Ascending aorta (tissue), 2 donors: ENCODE results near the gene ADD1. TPM values are rescaled to one million over a fixed set of nuclear protein-coding genes. Genes with fewer than 3 reads are reported as not detected.
A peak's percentile ranks its signal among the peaks of the same experiment; 100 is the strongest.

Experiments
- DNase-seq, 2 donors: peaks; one replicate each; pipeline ENCODE4 v3.0.0-alpha.2; 2019; ENCODE audit warnings: low spot score in 2 of 2
- H3K27ac ChIP-seq, 2 donors: fragments of 200-600 bp; sonication (generic); one replicate each; pipeline ENCODE4 v1.5.1; 2016 to 2017; ENCODE audit warnings: mild to moderate bottlenecking in 1 of 2
- H3K27me3 ChIP-seq: fragments of 200-600 bp; sonication (generic); one replicate; pipeline ENCODE4 v1.5.1; 2017
- H3K36me3 ChIP-seq, 2 donors: fragments of 200-600 bp; sonication (generic); one replicate each; pipeline ENCODE4 v1.5.1; 2016
- H3K4me1 ChIP-seq, 2 donors: fragments of 200-600 bp; sonication (generic); one replicate each; pipeline ENCODE4 v1.5.1; 2016 to 2017; ENCODE audit warnings: mild to moderate bottlenecking in 1 of 2
- H3K4me3 ChIP-seq, 2 donors: fragments of 200-600 bp; sonication (generic); one replicate each; pipeline ENCODE4 v1.5.1; 2016 to 2017; ENCODE audit warnings: mild to moderate bottlenecking in 1 of 2
- H3K9me3 ChIP-seq, 2 donors: fragments of 200-600 bp; sonication (generic); one replicate each; pipeline ENCODE4 v1.5.1; 2016
- CTCF ChIP-seq, 3 experiments: fragments of 200-600 bp in 2 of 3; fragments of 450-650 bp in 1 of 3; sonication (generic) in 2 of 3; IDR thresholded peaks; one replicate each; pipeline ENCODE4 v1.5.1; 2016 to 2019; ENCODE audit warnings: antibody characterized with exemption in 3 of 3, mild to moderate bottlenecking in 1 of 3, moderate library complexity in 1 of 3
- intact Hi-C: fragments of 100-400 bp; cut with DNase I; formaldehyde crosslinking; loops from one replicate; pipeline ENCODE4 v1.15.1; 2023
- total RNA-seq: library from RNA; depleted of rRNA; stranded (reverse); fragments of >200 nt; gene quantifications from one replicate; pipeline ENCODE4 v1.1.0, GENCODE V29; 2016

The ADD1 gene
- total RNA-seq, 1 donor from 2014 or later = 261 TPM

- H3K36me3 ChIP-seq = peaks cover 56 to 67% of the 10 kb centered on the region in 2 donors
- peak in 1 of 2 donors; percentile 30 for DNase-seq
Observed at GRCh38 chr4:2938906-2939305, 95.3 kb downstream of the ADD1 start.

GRCh38 chr4:2939383-2940243 lies 96.0 kb downstream of the ADD1 start:
- Histone ChIP-seq H3K36me3 (peaks cover 62 to 74% of the 10 kb centered on the region in 2 donors), H3K27ac (no peak overlapping the region), H3K4me1 (peaks cover 0 to 17% of the 10 kb centered on the region in 2 donors), H3K4me3 (no peak overlapping the region), H3K27me3 (no peaks in the 10 kb centered on the region), H3K9me3 (no peaks in the 10 kb centered on the region)
- DNase-seq = peak in 1 of 2 donors; percentile 52
- intact Hi-C loops = loop anchor here (10.0 kb wide), 1 partner anchor 475 kb away; the partner anchor contains the start of gene RNF4
- TF ChIP-seq CTCF (IDR thresholded peaks at IDR 0.05) = no peak

More at GRCh38 chr4:2938906-2939305, 95.3 kb downstream of the ADD1 start:
- intact Hi-C loops = loop anchor here (10.0 kb wide), 1 partner anchor 474 kb away; the partner anchor contains the start of gene RNF4
- no peak for TF ChIP-seq CTCF (IDR thresholded peaks at IDR 0.05)
- Histone ChIP-seq H3K4me3 (no peak overlapping the region), H3K27me3 (no peaks in the 10 kb centered on the region), H3K9me3 (no peaks in the 10 kb centered on the region), H3K4me1 (peaks cover 0 to 17% of the 10 kb centered on the region in 2 donors), H3K27ac (no peak overlapping the region)

- peaks cover 68 to 83% of the 10 kb centered on the region in 2 donors for H3K36me3 ChIP-seq
Observed at GRCh38 chr4:2940267-2941137, 96.9 kb downstream of the ADD1 start.

GRCh38 chr4:2941138-2942036 lies 97.7 kb downstream of the ADD1 start:
- peaks cover 0 to 4% of the 10 kb centered on the region in 2 donors for H3K4me1 ChIP-seq
- no peaks in the 10 kb centered on the region for H3K9me3 ChIP-seq
- intact Hi-C loops = no loop called here
- no peak overlapping the region for H3K27ac ChIP-seq
- TF ChIP-seq CTCF (IDR thresholded peaks at IDR 0.05) = no peak
- peak in 1 of 2 donors; percentile 62 for DNase-seq
- H3K4me3 ChIP-seq = no peak overlapping the region
- H3K27me3 ChIP-seq = no peaks in the 10 kb centered on the region
- H3K36me3 ChIP-seq = peaks cover 71 to 90% of the 10 kb centered on the region in 2 donors

More at GRCh38 chr4:2940267-2941137, 96.9 kb downstream of the ADD1 start:
- H3K4me3 ChIP-seq = no peak overlapping the region
- no peak for TF ChIP-seq CTCF (IDR thresholded peaks at IDR 0.05)
- intact Hi-C loops = no loop called here
- peaks cover 0 to 13% of the 10 kb centered on the region in 2 donors for H3K4me1 ChIP-seq
- H3K9me3 ChIP-seq = no peaks in the 10 kb centered on the region
- H3K27ac ChIP-seq = no peak overlapping the region
- no peaks in the 10 kb centered on the region for H3K27me3 ChIP-seq
- DNase-seq = peak in 1 of 2 donors; percentile 56
